ENCODE data around the gene EIF5B. TPM values are rescaled to one million over a fixed set of nuclear protein-coding genes. Genes with fewer than 3 reads are reported as not detected.

EIF5B gene
- total RNA-seq, 1 experiment from 2014 or later, result 49.0 TPM

DNA sequence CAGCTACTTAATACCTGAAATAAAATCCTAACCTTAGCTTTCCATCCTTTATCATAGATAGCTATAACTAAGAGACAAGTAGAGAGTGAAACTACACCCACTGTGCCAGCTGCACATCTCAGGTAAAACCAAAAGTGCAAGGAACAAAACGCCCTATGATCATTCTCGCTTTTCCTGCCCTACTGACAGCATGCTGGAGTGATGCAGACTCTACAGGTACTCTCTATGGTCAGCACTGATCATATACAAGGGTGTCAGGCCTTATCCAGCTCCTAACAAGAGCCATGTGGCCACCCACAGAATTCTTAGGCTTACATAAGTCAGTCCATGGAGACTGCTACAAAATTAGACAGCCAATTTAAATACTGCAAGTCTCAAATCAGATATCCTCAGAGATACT is 107.0 kb downstream of the EIF5B start:
- POLR2A ChIA-PET, result no interaction called here
- ATAC-seq, result no peak
- Histone ChIP-seq H3K27me3 (ENCODE audit: control insufficient read depth, insufficient read depth, low read length) (no peaks in the 10 kb centered on the region), H3K4me3 (ENCODE audit: low read depth in 2 of 2, low read length in 2 of 2) (no peak overlapping the region), H3K4me1 (ENCODE audit: control insufficient read depth, insufficient read depth, low read length) (no peaks in the 10 kb centered on the region), H3K27ac (ENCODE audit: low read length) (no peak overlapping the region), H3K36me3 (ENCODE audit: control insufficient read depth, insufficient read depth, low read length) (peaks cover 2% of the 10 kb centered on the region; the same call in 1 of the 2 replicates), H3K9me3 (ENCODE audit: control insufficient read depth, insufficient read depth, low read depth, low read length) (no peaks in the 10 kb centered on the region)
- no peak for DNase-seq (ENCODE audit: low read depth, low spot score)
- intact Hi-C loops (cut with micrococcal nuclease; ENCODE audit: unreplicated experiment), result no loop called here
- in situ Hi-C loops (cut with HindIII; ENCODE audit: low pct_unique_long_range_greater_than_20kb, low sequenced_read_pairs), result no loop called here
- TF ChIP-seq POLR2AphosphoS5 (IDR thresholded peaks at IDR 0.05; ENCODE audit: low read depth, low read length), result no peak
- no peak for TF ChIP-seq SIN3A (IDR thresholded peaks at IDR 0.05; ENCODE audit: borderline replicate concordance, insufficient read depth, low read depth, low read length)
- TF ChIP-seq TCF7L2 (IDR thresholded peaks at IDR 0.05; ENCODE audit: low read depth, low read length), result no peak
- TF ChIP-seq, protein P1, sequence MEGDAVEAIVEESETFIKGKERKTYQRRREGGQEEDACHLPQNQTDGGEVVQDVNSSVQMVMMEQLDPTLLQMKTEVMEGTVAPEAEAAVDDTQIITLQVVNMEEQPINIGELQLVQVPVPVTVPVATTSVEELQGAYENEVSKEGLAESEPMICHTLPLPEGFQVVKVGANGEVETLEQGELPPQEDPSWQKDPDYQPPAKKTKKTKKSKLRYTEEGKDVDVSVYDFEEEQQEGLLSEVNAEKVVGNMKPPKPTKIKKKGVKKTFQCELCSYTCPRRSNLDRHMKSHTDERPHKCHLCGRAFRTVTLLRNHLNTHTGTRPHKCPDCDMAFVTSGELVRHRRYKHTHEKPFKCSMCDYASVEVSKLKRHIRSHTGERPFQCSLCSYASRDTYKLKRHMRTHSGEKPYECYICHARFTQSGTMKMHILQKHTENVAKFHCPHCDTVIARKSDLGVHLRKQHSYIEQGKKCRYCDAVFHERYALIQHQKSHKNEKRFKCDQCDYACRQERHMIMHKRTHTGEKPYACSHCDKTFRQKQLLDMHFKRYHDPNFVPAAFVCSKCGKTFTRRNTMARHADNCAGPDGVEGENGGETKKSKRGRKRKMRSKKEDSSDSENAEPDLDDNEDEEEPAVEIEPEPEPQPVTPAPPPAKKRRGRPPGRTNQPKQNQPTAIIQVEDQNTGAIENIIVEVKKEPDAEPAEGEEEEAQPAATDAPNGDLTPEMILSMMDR (IDR thresholded peaks at IDR 0.05), result no peak
- TF ChIP-seq, protein P2, sequence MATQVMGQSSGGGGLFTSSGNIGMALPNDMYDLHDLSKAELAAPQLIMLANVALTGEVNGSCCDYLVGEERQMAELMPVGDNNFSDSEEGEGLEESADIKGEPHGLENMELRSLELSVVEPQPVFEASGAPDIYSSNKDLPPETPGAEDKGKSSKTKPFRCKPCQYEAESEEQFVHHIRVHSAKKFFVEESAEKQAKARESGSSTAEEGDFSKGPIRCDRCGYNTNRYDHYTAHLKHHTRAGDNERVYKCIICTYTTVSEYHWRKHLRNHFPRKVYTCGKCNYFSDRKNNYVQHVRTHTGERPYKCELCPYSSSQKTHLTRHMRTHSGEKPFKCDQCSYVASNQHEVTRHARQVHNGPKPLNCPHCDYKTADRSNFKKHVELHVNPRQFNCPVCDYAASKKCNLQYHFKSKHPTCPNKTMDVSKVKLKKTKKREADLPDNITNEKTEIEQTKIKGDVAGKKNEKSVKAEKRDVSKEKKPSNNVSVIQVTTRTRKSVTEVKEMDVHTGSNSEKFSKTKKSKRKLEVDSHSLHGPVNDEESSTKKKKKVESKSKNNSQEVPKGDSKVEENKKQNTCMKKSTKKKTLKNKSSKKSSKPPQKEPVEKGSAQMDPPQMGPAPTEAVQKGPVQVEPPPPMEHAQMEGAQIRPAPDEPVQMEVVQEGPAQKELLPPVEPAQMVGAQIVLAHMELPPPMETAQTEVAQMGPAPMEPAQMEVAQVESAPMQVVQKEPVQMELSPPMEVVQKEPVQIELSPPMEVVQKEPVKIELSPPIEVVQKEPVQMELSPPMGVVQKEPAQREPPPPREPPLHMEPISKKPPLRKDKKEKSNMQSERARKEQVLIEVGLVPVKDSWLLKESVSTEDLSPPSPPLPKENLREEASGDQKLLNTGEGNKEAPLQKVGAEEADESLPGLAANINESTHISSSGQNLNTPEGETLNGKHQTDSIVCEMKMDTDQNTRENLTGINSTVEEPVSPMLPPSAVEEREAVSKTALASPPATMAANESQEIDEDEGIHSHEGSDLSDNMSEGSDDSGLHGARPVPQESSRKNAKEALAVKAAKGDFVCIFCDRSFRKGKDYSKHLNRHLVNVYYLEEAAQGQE (IDR thresholded peaks at IDR 0.05; ENCODE audit: insufficient read depth in 1 of 2, low read depth in 2 of 2, low read length in 1 of 2), result no peak
- no TSS peak for BruUV-seq (replicated peaks)
- CTCF ChIA-PET, result no interaction called here

DNA sequence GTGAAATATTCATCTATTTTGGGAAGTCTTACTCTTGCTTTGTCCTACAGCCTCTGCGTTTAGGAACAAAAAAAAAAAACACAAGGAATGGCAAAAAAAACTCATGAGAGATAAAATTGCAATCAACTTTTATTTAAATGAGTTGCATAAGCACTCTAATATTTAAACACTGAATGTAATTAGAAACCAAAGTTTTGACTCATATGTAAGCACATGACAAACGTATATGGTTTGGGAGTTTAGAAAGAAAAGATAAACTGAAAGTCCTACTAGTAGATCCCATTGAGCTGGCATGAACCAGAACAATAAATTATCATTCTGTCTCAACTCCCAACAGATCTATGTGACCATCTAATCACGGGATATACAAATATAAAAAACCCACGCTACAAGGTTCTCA is 107.9 kb downstream of the EIF5B start:
- intact Hi-C loops (cut with micrococcal nuclease; ENCODE audit: unreplicated experiment), result no loop called here
- ChIA-PET POLR2A (no interaction called here), CTCF (no interaction called here)
- Histone ChIP-seq H3K27ac (ENCODE audit: low read length) (no peak overlapping the region), H3K27me3 (ENCODE audit: control insufficient read depth, insufficient read depth, low read length) (no peaks in the 10 kb centered on the region), H3K36me3 (ENCODE audit: control insufficient read depth, insufficient read depth, low read length) (no peaks in the 10 kb centered on the region; the same call in 1 of the 2 replicates), H3K4me3 (ENCODE audit: low read depth in 2 of 2, low read length in 2 of 2) (no peak overlapping the region), H3K9me3 (ENCODE audit: control insufficient read depth, insufficient read depth, low read depth, low read length) (no peaks in the 10 kb centered on the region), H3K4me1 (ENCODE audit: control insufficient read depth, insufficient read depth, low read length) (no peaks in the 10 kb centered on the region)
- BruUV-seq (replicated peaks), result no TSS peak
- in situ Hi-C loops (cut with HindIII; ENCODE audit: low pct_unique_long_range_greater_than_20kb, low sequenced_read_pairs), result no loop called here
- DNase-seq (ENCODE audit: low read depth, low spot score), result no peak
- TF ChIP-seq POLR2AphosphoS5 (IDR thresholded peaks at IDR 0.05; ENCODE audit: low read depth, low read length), result no peak
- TF ChIP-seq TCF7L2 (IDR thresholded peaks at IDR 0.05; ENCODE audit: low read depth, low read length), result no peak
- TF ChIP-seq, protein P1 (IDR thresholded peaks at IDR 0.05), result no peak
- TF ChIP-seq SIN3A (IDR thresholded peaks at IDR 0.05; ENCODE audit: borderline replicate concordance, insufficient read depth, low read depth, low read length), result no peak
- TF ChIP-seq, protein P2 (IDR thresholded peaks at IDR 0.05; ENCODE audit: insufficient read depth in 1 of 2, low read depth in 2 of 2, low read length in 1 of 2), result no peak
- no peak for ATAC-seq

Measured in Panc1 (cell line).